ENCODE results near the gene SAMD1. TPM values are rescaled to one million over a fixed set of nuclear protein-coding genes. Genes with fewer than 3 reads are reported as not detected.

The SAMD1 gene
- total and polyA plus RNA-seq, 9 of the 15 experiments (the other 6 are each of a cell fraction or from before 2014, with no cell fraction given) = 2.9 to 96.0 (median 43.5) TPM

- TF ChIP-seq, protein P1, sequence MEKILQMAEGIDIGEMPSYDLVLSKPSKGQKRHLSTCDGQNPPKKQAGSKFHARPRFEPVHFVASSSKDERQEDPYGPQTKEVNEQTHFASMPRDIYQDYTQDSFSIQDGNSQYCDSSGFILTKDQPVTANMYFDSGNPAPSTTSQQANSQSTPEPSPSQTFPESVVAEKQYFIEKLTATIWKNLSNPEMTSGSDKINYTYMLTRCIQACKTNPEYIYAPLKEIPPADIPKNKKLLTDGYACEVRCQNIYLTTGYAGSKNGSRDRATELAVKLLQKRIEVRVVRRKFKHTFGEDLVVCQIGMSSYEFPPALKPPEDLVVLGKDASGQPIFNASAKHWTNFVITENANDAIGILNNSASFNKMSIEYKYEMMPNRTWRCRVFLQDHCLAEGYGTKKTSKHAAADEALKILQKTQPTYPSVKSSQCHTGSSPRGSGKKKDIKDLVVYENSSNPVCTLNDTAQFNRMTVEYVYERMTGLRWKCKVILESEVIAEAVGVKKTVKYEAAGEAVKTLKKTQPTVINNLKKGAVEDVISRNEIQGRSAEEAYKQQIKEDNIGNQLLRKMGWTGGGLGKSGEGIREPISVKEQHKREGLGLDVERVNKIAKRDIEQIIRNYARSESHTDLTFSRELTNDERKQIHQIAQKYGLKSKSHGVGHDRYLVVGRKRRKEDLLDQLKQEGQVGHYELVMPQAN (IDR thresholded peaks at IDR 0.05; ENCODE audit: borderline replicate concordance) = no peak
- TF ChIP-seq, protein P2, sequence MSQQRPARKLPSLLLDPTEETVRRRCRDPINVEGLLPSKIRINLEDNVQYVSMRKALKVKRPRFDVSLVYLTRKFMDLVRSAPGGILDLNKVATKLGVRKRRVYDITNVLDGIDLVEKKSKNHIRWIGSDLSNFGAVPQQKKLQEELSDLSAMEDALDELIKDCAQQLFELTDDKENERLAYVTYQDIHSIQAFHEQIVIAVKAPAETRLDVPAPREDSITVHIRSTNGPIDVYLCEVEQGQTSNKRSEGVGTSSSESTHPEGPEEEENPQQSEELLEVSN (IDR thresholded peaks at IDR 0.05; ENCODE audit: borderline replicate concordance in 1 of 2, extremely low read depth in 1 of 2, insufficient read depth in 1 of 2, insufficient read length in 1 of 2, low read depth in 1 of 2, low read length in 1 of 2, poor library complexity in 1 of 2, severe bottlenecking in 1 of 2) = peak in 1 of 2 experiments; percentile 72
- TF ChIP-seq SIN3B (IDR thresholded peaks at IDR 0.05; ENCODE audit: low read depth) (peak; percentile 41; the same call in 1 of the 2 replicates), TAF9B (IDR thresholded peaks at IDR 0.05; ENCODE audit: partially characterized antibody) (no peak), BDP1 (IDR thresholded peaks at IDR 0.05; ENCODE audit: insufficient read depth, insufficient read length) (no peak), ZNF586 (CRISPR knock-in tag; conservative IDR thresholded peaks at IDR 0.05) (no peak), THRB (CRISPR knock-in tag; conservative IDR thresholded peaks at IDR 0.05) (no peak), ELF4 (CRISPR knock-in tag; IDR thresholded peaks at IDR 0.05) (no peak), LCOR (CRISPR knock-in tag; IDR thresholded peaks at IDR 0.05) (no peak), ARHGAP35 (IDR thresholded peaks at IDR 0.05; ENCODE audit: partially characterized antibody) (no peak), MAFG (tag; conservative IDR thresholded peaks at IDR 0.05) (no peak), HMG20B (CRISPR knock-in tag; IDR thresholded peaks at IDR 0.05) (no peak), MIER1 (IDR thresholded peaks at IDR 0.05; ENCODE audit: low read depth) (no peak)
- TF ChIP-seq, protein P3, sequence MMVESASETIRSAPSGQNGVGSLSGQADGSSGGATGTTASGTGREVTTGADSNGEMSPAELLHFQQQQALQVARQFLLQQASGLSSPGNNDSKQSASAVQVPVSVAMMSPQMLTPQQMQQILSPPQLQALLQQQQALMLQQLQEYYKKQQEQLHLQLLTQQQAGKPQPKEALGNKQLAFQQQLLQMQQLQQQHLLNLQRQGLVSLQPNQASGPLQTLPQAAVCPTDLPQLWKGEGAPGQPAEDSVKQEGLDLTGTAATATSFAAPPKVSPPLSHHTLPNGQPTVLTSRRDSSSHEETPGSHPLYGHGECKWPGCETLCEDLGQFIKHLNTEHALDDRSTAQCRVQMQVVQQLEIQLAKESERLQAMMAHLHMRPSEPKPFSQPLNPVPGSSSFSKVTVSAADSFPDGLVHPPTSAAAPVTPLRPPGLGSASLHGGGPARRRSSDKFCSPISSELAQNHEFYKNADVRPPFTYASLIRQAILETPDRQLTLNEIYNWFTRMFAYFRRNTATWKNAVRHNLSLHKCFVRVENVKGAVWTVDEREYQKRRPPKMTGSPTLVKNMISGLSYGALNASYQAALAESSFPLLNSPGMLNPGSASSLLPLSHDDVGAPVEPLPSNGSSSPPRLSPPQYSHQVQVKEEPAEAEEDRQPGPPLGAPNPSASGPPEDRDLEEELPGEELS (CRISPR knock-in tag; IDR thresholded peaks at IDR 0.05; ENCODE audit: borderline replicate concordance) = no peak
- TF ChIP-seq, protein P4, sequence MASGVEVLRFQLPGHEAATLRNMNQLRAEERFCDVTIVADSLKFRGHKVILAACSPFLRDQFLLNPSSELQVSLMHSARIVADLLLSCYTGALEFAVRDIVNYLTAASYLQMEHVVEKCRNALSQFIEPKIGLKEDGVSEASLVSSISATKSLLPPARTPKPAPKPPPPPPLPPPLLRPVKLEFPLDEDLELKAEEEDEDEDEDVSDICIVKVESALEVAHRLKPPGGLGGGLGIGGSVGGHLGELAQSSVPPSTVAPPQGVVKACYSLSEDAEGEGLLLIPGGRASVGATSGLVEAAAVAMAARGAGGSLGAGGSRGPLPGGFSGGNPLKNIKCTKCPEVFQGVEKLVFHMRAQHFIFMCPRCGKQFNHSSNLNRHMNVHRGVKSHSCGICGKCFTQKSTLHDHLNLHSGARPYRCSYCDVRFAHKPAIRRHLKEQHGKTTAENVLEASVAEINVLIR (CRISPR knock-in tag; IDR thresholded peaks at IDR 0.05) = no peak
- TF ChIP-seq, protein P5, sequence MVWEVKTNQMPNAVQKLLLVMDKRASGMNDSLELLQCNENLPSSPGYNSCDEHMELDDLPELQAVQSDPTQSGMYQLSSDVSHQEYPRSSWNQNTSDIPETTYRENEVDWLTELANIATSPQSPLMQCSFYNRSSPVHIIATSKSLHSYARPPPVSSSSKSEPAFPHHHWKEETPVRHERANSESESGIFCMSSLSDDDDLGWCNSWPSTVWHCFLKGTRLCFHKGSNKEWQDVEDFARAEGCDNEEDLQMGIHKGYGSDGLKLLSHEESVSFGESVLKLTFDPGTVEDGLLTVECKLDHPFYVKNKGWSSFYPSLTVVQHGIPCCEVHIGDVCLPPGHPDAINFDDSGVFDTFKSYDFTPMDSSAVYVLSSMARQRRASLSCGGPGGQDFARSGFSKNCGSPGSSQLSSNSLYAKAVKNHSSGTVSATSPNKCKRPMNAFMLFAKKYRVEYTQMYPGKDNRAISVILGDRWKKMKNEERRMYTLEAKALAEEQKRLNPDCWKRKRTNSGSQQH (CRISPR knock-in tag; IDR thresholded peaks at IDR 0.05) = no peak
Measured at GRCh38 chr19:14118165-14119051, 27.9 kb upstream of the SAMD1 start (continued).
